NCI-H748 treated with DMSO at 0.1 percent for 48 hours (cell line): ENCODE data around the gene ANTXRL.
"Not testable (repeated sequence)": the region's sequence is repeated elsewhere in the genome, so short reads cannot be mapped to it uniquely, and the experiment has no call there.

Source experiments
- DNase-seq: peaks from one replicate; lab custom pipeline; 2025; lab: John Stamatoyannopoulos, UW

ANTXRL gene

GRCh38 chr10:46294641-46295220, 7.9 kb downstream of the ANTXRL start:
- DNase-seq = no peak

GRCh38 chr10:46295350-46296010, 8.7 kb downstream of the ANTXRL start:
- not testable (repeated sequence) for DNase-seq

GRCh38 chr10:46296086-46296485, 9.3 kb downstream of the ANTXRL start:
- not testable (repeated sequence) for DNase-seq

- no peak for DNase-seq
Observed at GRCh38 chr10:46296641-46297141, 9.9 kb downstream of the ANTXRL start.

GRCh38 chr10:46297406-46298204, 10.8 kb downstream of the ANTXRL start:
- DNase-seq = no peak

- DNase-seq = no peak
Observed at GRCh38 chr10:46298477-46299285, 11.9 kb downstream of the ANTXRL start.

- DNase-seq = no peak
Observed at GRCh38 chr10:46299286-46299535, 12.4 kb downstream of the ANTXRL start.

GRCh38 chr10:46299536-46300369, 13.0 kb downstream of the ANTXRL start:
- no peak for DNase-seq

- DNase-seq = not testable (repeated sequence)
Observed at GRCh38 chr10:46300370-46300711, 13.5 kb downstream of the ANTXRL start.

GRCh38 chr10:46301056-46301645, 14.4 kb downstream of the ANTXRL start:
- DNase-seq = no peak

GRCh38 chr10:46301721-46302479, 15.1 kb downstream of the ANTXRL start:
- no peak for DNase-seq

GRCh38 chr10:46302765-46303352, 16.1 kb downstream of the ANTXRL start:
- DNase-seq = not testable (repeated sequence)

GRCh38 chr10:46304062-46304461, 17.3 kb downstream of the ANTXRL start:
- no peak for DNase-seq

- not testable (repeated sequence) for DNase-seq
Observed at GRCh38 chr10:46304671-46305070, 17.9 kb downstream of the ANTXRL start.

- no peak for DNase-seq
Observed at GRCh38 chr10:46305079-46305818, 18.5 kb downstream of the ANTXRL start.

GRCh38 chr10:46305986-46306385, 19.2 kb downstream of the ANTXRL start:
- no peak for DNase-seq

- no peak for DNase-seq
Observed at GRCh38 chr10:46306516-46307184, 19.9 kb downstream of the ANTXRL start.

- no peak for DNase-seq
Observed at GRCh38 chr10:46307281-46308112, 20.7 kb downstream of the ANTXRL start.
